Measurements from ENCODE around the gene SASH1.

Gene SASH1

GRCh38 chr6:148436466-148436865 lies 93.8 kb downstream of the SASH1 start:
- no peak for DNase-seq

- no peak for DNase-seq
These were observed 96.0 kb downstream of the SASH1 start for GRCh38 chr6:148438632-148439031.

DNA sequence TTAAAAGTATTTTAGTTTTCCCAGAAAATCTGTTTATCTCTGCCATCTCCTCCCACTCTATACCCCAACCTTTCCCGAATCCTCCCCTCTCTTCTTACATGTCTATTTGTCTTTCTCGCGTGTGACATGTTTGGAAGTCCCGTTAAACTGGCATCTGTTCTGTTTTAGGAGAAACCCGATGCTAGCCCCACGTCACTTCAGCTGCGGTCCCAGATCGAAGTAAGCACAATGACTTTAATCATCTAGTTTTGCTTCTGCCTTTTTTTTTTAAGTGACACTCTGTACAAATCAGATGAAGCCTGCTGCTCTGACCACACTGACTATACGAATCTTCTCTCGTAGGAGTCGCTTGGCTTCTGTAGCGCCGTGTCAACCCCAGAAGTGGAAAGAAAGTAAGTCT lies 97.4 kb downstream of the SASH1 start:
- no peak for DNase-seq

DNA sequence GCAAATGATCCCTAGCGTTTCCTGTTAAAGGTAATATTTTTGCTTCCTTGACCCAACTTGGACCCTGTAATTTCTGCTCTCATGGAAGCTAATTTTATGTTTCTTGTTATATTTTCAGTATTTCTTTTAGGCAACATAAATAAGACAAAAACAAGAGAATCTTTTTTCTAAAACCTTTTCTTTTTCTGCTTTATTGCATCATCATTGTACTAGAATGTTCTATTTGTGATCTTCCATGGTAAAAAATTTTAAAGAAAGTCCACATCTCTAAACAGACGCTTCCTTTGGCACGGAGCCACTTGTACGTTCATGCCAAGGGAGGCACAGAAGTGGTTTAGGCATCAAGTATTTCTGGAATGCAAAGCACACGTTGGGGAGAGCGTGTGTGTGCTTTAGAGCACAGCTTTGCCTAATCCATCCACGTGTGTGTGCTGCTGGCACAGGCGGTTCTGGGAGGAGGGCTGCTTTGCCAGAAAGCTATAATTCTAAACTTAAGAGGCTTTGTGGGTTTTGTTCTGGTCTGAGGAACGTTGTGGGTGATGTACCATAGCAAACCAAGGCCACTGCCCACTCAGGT lies 98.3 kb downstream of the SASH1 start:
- no peak for DNase-seq

DNA sequence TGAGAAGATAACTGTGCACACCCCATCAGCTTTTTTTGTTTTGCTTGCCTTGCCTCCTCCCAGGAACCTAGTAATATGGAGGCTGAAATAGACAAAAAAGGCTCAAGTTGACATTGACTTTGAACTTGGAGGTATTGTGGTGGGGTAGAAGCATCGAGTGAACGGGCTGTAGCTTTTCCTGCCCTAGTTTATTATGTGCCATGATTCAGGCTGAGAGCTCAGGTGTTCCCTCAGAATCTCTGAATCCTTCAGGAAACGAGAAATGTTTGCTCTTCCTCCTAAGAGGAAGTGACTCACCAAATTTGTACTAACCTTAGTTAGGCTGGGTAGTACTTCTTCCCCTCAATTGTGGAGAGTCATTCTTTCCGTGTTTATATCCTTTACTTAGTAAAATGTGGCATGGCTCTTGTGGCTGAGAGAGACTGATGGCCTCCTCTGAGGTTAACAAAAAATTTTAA lies 98.8 kb downstream of the SASH1 start:
- peak in 1 of 2 experiments; percentile 25 for DNase-seq

DNA sequence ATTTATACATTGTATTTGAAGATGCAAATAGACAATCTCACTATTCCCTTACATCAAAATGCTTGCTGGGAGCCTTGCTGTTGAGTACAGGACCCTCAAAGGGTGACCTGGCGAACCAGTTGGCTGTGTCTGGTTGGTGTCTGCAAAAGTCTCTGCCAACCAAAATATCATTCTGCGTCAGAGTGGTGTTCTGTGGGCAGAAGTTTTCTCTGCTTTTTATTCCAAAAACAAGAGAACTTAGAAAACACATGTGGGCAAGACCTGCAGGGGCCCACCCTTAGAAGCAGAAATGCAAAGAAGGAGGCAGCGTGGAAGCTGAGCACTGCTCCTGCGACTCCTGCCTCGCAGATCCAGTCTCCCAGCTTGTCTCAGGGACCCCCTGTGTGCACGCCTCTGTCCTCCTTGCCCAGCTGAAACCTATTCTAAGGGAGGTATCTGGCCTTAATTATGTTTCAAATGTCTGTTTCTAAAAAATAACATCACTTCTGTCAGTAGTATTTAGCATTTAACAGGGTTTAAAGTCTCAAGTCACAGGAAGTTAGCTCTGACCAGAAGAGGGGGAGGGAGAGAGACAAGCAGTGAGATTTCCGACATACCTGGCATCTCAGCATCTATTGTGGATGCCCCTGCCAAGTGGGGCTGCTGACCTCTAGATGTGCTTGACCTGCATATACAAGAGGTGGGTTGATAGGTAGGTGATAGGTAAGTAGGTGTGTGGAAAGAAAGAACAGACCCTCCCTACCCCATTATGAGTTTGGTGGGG lies 101.3 kb downstream of the SASH1 start:
- DNase-seq = no peak

DNA sequence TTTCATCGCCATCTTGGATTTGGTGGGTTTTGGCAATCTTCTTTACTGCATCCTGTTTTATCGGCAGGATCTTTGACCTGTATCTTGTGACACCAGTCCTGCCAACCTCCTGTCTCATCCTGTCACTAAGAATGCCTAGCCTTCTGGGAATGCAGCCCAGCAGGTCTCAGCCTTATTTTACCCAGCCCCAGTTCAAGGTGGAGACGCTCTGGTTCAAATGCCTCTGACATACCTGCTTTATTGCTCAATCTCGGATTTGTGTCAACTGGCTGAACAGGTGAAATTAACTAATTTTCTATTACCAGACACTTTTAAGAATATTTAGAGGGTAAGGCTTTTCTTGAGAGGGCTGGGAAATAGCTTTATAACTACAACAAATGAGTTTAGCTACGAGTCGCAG lies 102.5 kb downstream of the SASH1 start:
- no peak for DNase-seq

- no peak for DNase-seq
These were observed 103.0 kb downstream of the SASH1 start for GRCh38 chr6:148445620-148446019.

GRCh38 chr6:148446681-148447080 lies 104.0 kb downstream of the SASH1 start:
- DNase-seq = no peak

- no peak for DNase-seq
These were observed 105.0 kb downstream of the SASH1 start for GRCh38 chr6:148447521-148448230.

GRCh38 chr6:148448369-148449012 lies 105.9 kb downstream of the SASH1 start:
- peak; percentile 29 to 35 for DNase-seq

- no peak for DNase-seq
These were observed 108.2 kb downstream of the SASH1 start for GRCh38 chr6:148450866-148451265.

GRCh38 chr6:148451690-148452089 lies 109.1 kb downstream of the SASH1 start:
- peak; percentile 39 to 43 for DNase-seq

DNA sequence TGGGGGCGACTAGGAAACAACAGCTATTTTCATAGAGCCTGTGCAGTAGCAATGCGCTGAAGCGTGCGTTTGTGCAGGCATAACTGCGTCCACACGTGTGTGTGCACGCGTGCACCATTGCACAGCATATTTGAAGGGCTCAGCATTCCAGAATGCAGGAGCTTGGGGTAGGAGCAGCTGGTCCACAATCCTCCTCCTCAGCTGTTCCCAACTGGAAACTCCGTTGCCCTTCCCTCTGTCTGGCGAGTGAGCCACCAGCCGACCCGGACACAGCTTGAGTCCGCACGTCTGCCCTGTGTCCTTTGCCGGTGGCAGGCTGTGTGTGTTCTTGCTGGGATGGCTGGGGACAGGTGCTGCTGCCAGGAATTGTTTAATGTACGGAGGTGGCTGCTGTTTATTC lies 110.2 kb downstream of the SASH1 start:
- DNase-seq = no peak

DNA sequence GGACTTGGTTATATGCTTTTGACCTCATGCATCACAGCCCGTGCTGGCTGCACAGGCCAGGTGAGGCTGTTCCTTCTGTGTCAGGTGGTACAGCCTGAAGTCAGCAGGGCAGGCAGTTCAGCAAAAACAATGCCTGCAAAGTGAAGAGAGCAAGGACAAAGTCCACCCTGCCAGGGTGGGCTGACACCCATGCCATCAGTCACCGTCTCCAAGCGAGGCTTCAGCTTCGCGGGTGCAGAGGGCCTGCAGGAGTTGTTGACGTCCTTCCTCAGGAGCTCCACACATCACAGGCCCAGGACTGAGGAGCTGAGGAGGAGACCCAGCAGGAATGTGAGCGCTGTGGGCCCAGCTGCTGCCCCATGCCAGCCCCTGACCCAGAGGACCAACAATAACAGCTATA lies 111.3 kb downstream of the SASH1 start:
- no peak for DNase-seq

GRCh38 chr6:148455225-148455624 lies 112.6 kb downstream of the SASH1 start:
- no peak for DNase-seq

DNA sequence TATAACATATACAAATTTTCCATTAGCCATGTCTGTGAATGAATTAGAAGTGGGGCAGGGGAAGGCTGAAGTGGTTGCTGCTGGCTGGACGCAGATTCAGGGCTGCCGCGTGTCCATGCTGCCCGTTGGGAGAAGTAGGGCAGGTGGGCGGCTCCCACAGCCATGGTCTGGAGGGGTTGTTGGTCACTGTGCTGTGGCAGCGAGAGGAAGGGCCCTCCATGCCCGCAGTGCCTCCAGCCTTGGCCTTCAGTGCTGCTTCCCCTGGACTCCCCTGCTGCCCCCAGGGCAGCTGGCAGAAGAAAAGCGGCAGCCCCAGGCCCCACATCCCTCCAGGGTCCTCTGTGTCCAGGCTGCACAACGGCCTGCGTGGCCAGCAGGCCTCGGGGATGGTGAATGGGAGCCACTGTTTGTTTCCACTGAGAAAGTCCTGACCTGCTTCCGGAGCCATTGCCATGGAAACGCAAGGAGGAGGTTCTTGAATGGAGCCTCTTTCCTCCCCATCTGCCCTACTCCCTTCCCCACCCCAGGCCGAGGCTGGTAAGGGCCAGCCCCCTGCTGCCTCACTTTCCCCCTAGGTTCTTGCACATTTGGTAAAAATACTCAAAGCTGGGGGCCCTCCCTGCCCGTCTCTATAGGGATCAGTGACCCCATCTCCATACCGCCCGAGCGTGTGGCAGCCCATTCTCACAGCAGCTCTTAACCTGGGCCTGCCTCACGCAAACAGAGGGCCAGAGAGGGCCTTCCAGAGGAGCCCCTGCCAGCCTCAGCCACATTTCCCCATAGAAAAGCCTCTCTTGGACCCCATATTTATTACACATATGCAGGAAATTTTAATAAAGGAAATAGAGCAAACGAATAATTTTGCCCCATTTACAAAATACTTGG lies 113.3 kb downstream of the SASH1 start:
- DNase-seq = no peak

DNA sequence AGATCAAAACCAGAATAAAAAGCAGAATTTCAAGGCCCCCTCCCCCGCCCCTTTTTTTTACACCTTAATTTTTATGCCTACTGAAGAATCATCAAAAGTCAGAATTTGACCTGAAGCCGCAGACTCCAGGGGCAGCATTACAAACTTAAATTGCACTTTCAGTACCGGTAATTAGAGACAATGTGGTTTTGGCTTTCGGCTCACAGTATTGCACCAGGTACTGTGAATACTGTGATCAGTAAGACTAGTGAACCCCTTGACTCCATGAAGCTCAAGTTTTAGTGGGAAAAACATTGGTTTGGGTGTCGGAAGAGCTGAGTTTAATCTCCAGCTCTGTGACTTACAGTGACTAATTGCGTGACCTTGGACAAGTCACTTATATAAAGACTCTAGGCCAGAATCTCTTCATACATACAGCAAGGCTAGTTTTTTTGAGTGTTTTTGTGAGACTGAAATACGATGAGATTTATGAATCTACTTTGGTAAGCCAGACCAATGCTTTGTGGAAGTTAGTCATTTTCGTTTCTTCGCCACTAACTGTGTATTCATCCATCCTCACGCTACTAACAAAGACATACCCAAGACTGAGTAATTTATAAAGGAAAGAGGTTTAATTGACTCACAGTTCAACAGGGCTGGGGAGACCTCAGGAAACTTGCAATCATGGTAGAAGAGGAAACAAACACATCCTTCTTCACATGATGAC lies 114.7 kb downstream of the SASH1 start:
- DNase-seq = no peak

GRCh38 chr6:148457843-148458159 lies 115.2 kb downstream of the SASH1 start:
- DNase-seq = peak; percentile 27 to 30

DNA sequence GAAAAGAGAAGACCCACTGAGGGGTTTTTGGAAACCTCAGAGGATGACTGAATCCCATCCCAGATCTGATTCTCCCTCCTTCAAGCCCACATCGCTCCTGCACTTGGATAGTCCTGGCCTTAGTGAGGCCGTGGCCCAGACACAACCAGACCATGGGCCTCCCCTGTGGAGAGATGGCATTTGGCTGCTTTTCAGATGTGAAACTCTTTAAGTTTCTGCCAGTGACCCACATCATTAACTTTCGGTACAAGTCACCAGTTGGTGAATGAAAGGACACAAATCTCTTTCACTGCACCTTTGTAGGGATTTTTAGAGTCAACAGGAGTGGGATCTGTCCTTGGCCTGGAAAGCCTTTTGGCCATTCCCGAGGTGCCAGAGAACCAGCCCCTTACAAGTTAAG lies 116.6 kb downstream of the SASH1 start:
- no peak for DNase-seq

GRCh38 chr6:148460876-148461646 lies 118.4 kb downstream of the SASH1 start:
- DNase-seq = no peak

Measured in activated T-cell treated with anti-CD3 and anti-CD28 coated beads, Interleukin-2, amount 50 U/mL, for 48 hours (primary cell).